Suprapubic skin (tissue), 4 donors: Measurements from ENCODE around the gene PDE3A. TPM values are rescaled to one million over a fixed set of nuclear protein-coding genes. Genes with fewer than 3 reads are reported as not detected.

Source experiments
- DNase-seq, 2 donors: peaks; one replicate each; pipeline ENCODE4 v3.0.0-alpha.2; 2019; ENCODE audit warnings: low spot score in 2 of 2
- H3K27ac ChIP-seq: fragments of 200-600 bp; sonication (generic); one replicate; pipeline ENCODE4 v1.5.1; 2019
- H3K27me3 ChIP-seq: fragments of 200-600 bp; sonication (generic); one replicate; pipeline ENCODE4 v1.5.1; 2019
- H3K36me3 ChIP-seq: fragments of 200-600 bp; sonication (generic); one replicate; pipeline ENCODE4 v1.5.1; 2019
- H3K4me1 ChIP-seq: fragments of 200-600 bp; sonication (generic); one replicate; pipeline ENCODE4 v1.5.1; 2019
- H3K4me3 ChIP-seq: fragments of 200-600 bp; sonication (generic); one replicate; pipeline ENCODE4 v1.5.1; 2019; ENCODE audit warnings: mild to moderate bottlenecking
- H3K9me3 ChIP-seq: fragments of 200-600 bp; sonication (generic); one replicate; pipeline ENCODE4 v1.5.1; 2019
- EP300 ChIP-seq: sonication (generic); formaldehyde crosslinking; IDR thresholded peaks from one replicate; pipeline ENCODE4 v1.6.1; 2017; ENCODE audit warnings: antibody characterized with exemption
- POLR2A ChIP-seq, 2 donors: fragments of 450-650 bp; IDR thresholded peaks; one replicate each; pipeline ENCODE4 v1.6.1; 2017; ENCODE audit warnings: antibody characterized with exemption in 2 of 2, mild to moderate bottlenecking in 2 of 2, moderate library complexity in 2 of 2
- POLR2AphosphoS5 ChIP-seq, 3 donors: sonication (generic); formaldehyde crosslinking; IDR thresholded peaks; one replicate each; pipeline ENCODE4 v1.6.1; 2017; ENCODE audit warnings: antibody characterized with exemption in 3 of 3
- WGBS: methylation state at CpG from one replicate; pipeline ENCODE4 v1.1.5; 2018; 5-methylcytosine and 5-hydroxymethylcytosine counted together
- total RNA-seq, 4 donors: library from RNA; depleted of rRNA; stranded (reverse); fragments of >200 nt; gene quantifications; one replicate each; pipeline ENCODE4 v1.1.0, GENCODE V29; 2016
- TF ChIP-seq, protein P1 (sequence below), 2 donors: fragments of 200-600 bp in 1 of 2; fragments of 450-650 bp in 1 of 2; sonication (generic) in 1 of 2; IDR thresholded peaks; one replicate each; pipeline ENCODE4 v1.5.1; 2016 to 2019; ENCODE audit warnings: antibody characterized with exemption in 2 of 2, mild to moderate bottlenecking in 1 of 2, moderate library complexity in 1 of 2

Gene PDE3A
- total RNA-seq, 4 donors from 2014 or later: 0.79 to 3.4 (median 1.4) TPM

DNA sequence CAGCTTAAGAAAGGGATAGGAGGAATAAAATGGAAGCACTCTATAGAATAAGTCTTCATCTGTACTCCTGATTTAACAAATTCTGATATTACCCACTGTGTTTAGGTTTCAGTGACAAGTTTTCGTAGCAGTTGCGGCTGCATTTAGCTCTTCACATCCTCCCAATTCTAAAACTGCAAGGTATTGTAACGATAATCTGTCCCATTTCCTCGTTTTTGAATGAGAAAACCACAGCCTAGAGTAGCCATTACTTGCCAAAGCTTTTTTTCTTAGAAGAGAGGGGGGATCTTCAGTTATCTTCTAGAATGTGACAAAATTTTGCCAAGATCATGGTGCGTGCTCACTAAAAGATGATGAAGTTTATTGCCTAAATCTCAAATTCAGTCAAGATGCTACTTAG lies 155.8 kb downstream of the PDE3A start:
- TF ChIP-seq EP300 (no peak), POLR2A (IDR thresholded peaks at IDR 0.05) (no peak), POLR2AphosphoS5 (IDR thresholded peaks at IDR 0.05) (no peak)
- TF ChIP-seq, protein P1, sequence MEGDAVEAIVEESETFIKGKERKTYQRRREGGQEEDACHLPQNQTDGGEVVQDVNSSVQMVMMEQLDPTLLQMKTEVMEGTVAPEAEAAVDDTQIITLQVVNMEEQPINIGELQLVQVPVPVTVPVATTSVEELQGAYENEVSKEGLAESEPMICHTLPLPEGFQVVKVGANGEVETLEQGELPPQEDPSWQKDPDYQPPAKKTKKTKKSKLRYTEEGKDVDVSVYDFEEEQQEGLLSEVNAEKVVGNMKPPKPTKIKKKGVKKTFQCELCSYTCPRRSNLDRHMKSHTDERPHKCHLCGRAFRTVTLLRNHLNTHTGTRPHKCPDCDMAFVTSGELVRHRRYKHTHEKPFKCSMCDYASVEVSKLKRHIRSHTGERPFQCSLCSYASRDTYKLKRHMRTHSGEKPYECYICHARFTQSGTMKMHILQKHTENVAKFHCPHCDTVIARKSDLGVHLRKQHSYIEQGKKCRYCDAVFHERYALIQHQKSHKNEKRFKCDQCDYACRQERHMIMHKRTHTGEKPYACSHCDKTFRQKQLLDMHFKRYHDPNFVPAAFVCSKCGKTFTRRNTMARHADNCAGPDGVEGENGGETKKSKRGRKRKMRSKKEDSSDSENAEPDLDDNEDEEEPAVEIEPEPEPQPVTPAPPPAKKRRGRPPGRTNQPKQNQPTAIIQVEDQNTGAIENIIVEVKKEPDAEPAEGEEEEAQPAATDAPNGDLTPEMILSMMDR (IDR thresholded peaks at IDR 0.05): no peak
- no peak overlapping the region for H3K27ac ChIP-seq
- H3K4me3 ChIP-seq: no peak overlapping the region
- WGBS: 88% methylated on average over 5 of the region's 5 CpGs
- H3K36me3 ChIP-seq: no peaks in the 10 kb centered on the region
- H3K27me3 ChIP-seq: no peaks in the 10 kb centered on the region
- DNase-seq: no peak
- H3K9me3 ChIP-seq: no peaks in the 10 kb centered on the region
- H3K4me1 ChIP-seq: no peaks in the 10 kb centered on the region

DNA sequence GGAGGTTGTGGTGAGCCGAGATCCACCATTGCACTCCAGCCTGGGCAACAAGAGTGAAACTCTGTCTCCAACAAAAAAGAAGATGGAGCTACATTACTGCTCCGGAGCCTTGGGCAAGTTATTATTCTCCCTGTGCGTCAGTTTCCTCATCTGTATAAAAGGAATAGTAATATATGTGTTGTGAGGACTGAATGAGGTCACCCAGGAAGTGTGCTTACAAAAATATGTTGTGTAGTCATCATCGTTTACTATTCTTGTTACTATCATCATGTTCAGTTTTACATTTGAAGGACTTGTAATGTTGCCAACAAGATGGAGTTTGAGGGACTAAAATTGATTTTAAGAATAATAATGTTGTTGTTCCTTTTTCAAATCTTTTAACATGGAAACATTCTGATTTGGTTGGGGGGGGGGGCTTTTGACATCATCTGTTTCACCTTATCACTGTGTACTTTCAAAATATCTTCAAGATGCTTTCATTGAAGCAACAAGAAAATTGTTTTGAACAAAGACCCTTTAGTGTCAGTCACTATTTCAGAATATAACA lies 156.8 kb downstream of the PDE3A start:
- H3K27ac ChIP-seq: no peak overlapping the region
- no peaks in the 10 kb centered on the region for H3K4me1 ChIP-seq
- DNase-seq: no peak
- H3K27me3 ChIP-seq: no peaks in the 10 kb centered on the region
- H3K4me3 ChIP-seq: no peak overlapping the region
- TF ChIP-seq EP300: no peak
- no peaks in the 10 kb centered on the region for H3K36me3 ChIP-seq
- no peaks in the 10 kb centered on the region for H3K9me3 ChIP-seq
- WGBS: 88% methylated on average over 4 of the region's 4 CpGs

DNA sequence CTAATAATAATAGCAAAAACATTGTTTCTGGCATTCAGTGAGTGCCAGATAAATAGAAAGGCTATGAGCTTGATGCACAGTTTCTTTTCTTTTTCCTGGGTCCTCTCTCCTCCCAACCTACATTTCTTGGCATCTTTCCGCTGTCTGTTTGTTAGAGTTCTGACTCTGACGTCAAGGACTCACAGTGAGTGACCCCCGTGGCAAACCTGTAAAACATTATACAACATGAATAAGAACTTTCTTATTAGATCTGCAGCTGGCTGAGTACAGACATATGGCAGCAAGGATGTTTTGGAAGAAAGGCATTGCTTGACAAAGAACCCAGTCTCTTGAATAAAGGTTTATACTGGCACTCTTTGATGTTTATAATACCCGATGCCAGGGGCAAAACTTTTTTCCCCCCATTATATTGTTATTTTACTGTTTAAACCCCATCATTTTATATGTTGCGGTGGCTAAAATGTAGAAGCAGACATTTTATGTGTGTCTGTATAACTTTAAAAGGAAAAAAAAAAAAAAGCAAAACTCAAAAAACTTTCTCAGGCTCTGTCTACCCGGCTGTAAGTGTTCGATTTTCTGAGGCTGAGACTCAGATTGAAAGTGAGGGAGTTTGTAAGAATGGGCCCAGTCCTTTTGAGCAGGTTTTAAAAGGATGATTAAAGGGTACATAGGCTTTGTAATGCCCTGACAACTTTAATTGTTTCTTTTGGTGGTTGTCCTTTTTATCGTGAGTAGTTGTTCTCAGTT lies 159.3 kb downstream of the PDE3A start:
- 57% methylated on average over 8 of the region's 8 CpGs for WGBS
- DNase-seq: no peak
- H3K9me3 ChIP-seq: no peaks in the 10 kb centered on the region
- H3K27me3 ChIP-seq: no peaks in the 10 kb centered on the region
- no peak overlapping the region for H3K27ac ChIP-seq
- H3K4me1 ChIP-seq: no peaks in the 10 kb centered on the region
- H3K36me3 ChIP-seq: no peaks in the 10 kb centered on the region
- TF ChIP-seq POLR2AphosphoS5 (IDR thresholded peaks at IDR 0.05): no peak
- H3K4me3 ChIP-seq: no peak overlapping the region

DNA sequence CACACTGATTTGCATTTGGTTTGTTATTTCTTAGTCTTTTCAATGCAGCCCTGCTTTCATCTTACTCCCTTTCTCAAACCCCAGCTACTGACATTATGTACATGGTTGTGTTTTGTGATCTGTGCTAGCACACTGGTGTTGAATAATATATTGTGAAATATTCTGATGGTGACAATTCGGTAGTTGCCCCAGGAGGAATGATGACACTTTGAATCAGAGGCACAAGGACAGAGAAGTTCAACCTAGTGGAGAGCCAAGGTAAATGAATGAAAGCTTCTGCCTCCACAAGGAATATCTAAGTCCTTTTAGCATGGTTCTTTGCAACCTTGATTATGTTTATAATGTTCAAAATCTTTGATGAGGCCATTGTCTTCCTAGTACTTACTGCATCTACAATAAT lies 159.9 kb downstream of the PDE3A start:
- DNase-seq: no peak
- H3K27ac ChIP-seq: no peak overlapping the region
- H3K4me1 ChIP-seq: no peaks in the 10 kb centered on the region
- TF ChIP-seq EP300 (no peak), POLR2AphosphoS5 (IDR thresholded peaks at IDR 0.05) (no peak), POLR2A (IDR thresholded peaks at IDR 0.05) (no peak)
- TF ChIP-seq, protein P1 (IDR thresholded peaks at IDR 0.05): no peak
- 54% methylated on average over 1 of the region's 1 CpG for WGBS
- no peaks in the 10 kb centered on the region for H3K9me3 ChIP-seq
- no peaks in the 10 kb centered on the region for H3K36me3 ChIP-seq
- H3K4me3 ChIP-seq: no peak overlapping the region
- no peaks in the 10 kb centered on the region for H3K27me3 ChIP-seq

DNA sequence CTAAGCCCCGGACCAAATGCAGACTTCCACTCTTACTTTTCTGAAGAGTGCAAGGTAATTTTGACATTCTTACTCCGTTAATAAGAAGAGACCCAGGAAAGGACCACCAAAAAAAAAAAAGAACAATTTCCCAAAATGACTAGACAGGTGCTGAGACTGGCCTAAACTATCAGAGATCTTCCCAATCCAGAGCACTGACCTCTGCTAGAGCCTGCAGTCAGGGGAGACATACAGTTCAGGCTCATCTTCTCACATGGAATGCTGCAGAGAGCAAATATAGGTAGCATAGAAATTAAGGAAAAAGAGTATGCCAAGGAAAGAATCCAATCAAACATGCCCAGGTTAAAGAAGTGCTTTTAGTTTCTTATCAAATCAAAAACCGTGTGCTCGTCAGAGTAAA lies 177.9 kb downstream of the PDE3A start:
- H3K36me3 ChIP-seq: no peaks in the 10 kb centered on the region
- no peak for DNase-seq
- H3K4me3 ChIP-seq: no peak overlapping the region
- H3K27ac ChIP-seq: no peak overlapping the region
- no peaks in the 10 kb centered on the region for H3K9me3 ChIP-seq
- H3K4me1 ChIP-seq: no peaks in the 10 kb centered on the region
- H3K27me3 ChIP-seq: no peaks in the 10 kb centered on the region
- TF ChIP-seq POLR2A (IDR thresholded peaks at IDR 0.05) (no peak), EP300 (no peak), POLR2AphosphoS5 (IDR thresholded peaks at IDR 0.05) (no peak)
- TF ChIP-seq, protein P1 (IDR thresholded peaks at IDR 0.05): no peak
- WGBS: 67% methylated on average over 4 of the region's 4 CpGs

DNA sequence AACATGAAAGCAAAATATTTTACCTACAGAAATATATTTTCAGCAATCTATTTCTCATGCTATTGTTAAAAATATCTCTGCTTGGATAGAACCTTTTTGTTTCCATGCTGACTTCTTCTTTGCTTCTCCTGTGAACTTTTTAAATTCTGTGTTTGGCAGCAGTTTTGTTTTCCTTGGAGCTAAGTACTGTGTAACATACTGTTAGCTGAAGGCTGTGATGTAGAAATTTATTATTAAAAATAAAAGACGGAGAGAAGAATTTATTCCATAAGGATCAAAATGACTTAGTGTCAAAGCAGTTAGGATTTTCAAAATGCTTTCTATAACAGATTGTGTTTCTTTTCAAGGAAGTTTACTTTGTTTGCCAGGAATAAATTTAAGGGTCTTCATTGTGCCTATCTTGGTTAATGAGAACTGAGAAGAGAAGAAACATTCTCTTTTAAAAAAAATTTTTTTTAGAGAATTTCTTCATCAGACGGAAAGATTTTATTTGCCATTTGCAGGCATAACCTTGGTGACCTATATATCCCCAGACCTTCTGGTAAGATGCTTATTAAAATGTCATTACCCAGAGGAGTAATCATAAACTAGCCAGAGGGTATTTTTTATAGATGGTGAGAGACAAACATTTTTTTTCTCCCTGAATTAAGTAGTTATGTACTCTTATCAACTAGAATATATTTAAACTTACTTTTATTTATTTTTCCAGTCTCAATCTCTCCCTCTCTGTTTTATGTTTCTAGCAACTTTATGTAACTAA lies 179.7 kb downstream of the PDE3A start:
- Histone ChIP-seq H3K27me3 (no peaks in the 10 kb centered on the region), H3K27ac (no peak overlapping the region), H3K9me3 (no peaks in the 10 kb centered on the region), H3K4me1 (no peaks in the 10 kb centered on the region), H3K4me3 (no peak overlapping the region), H3K36me3 (no peaks in the 10 kb centered on the region)
- WGBS: 29% methylated on average over 2 of the region's 2 CpGs
- TF ChIP-seq, protein P1 (IDR thresholded peaks at IDR 0.05): no peak
- TF ChIP-seq POLR2AphosphoS5 (IDR thresholded peaks at IDR 0.05) (no peak), POLR2A (IDR thresholded peaks at IDR 0.05) (no peak), EP300 (no peak)
- DNase-seq: no peak
